Keratinocyte (primary cell): ENCODE data around the gene GOLT1A. TPM values are rescaled to one million over a fixed set of nuclear protein-coding genes. Genes with fewer than 3 reads are reported as not detected.

Experiments
- DNase-seq: peaks from one replicate; pipeline ENCODE4 v3.0.0-alpha.2; 2011; ENCODE audit warnings: low read depth, missing footprints, low spot score
- FAIRE-seq: peaks from 2 replicates; lab custom pipeline; 2011; peaks lifted over from hg19 to GRCh38; lab: Jason Lieb, UNC
- H2AFZ ChIP-seq: 2 replicates; pipeline ENCODE4 v1.6.0; 2012; ENCODE audit warnings: low read length, control low read depth, inconsistent platforms; ENCODE audit not compliant: control insufficient read depth
- H3K27ac ChIP-seq: 2 replicates; pipeline ENCODE4 v1.5.1; 2011; ENCODE audit warnings: low read length; ENCODE audit not compliant: control insufficient read depth, insufficient read depth
- H3K27me3 ChIP-seq: 3 replicates; pipeline ENCODE4 v1.6.0; 2011; ENCODE audit warnings: low read length; ENCODE audit not compliant: control insufficient read depth, insufficient read depth; ENCODE audit errors: extremely low read depth
- H3K36me3 ChIP-seq, 2 experiments: 2 replicates in 1 of 2; 3 replicates in 1 of 2; pipeline ENCODE4 v1.5.1; 2011; ENCODE audit warnings: low read length in 2 of 2, mild to moderate bottlenecking in 1 of 2; ENCODE audit not compliant: control insufficient read depth in 2 of 2, insufficient read depth in 2 of 2; ENCODE audit errors: extremely low read depth in 1 of 2
- H3K4me1 ChIP-seq: 3 replicates; pipeline ENCODE4 v1.5.1; 2011; ENCODE audit warnings: low read length; ENCODE audit not compliant: control insufficient read depth, insufficient read depth; ENCODE audit errors: extremely low read depth
- H3K4me2 ChIP-seq: 3 replicates; pipeline ENCODE4 v1.6.0; 2011; ENCODE audit warnings: low read depth, low read length; ENCODE audit not compliant: control insufficient read depth, insufficient read depth; ENCODE audit errors: extremely low read depth
- H3K4me3 ChIP-seq, 3 experiments: fragments of 200-600 bp in 1 of 3; sonication (generic) in 1 of 3; 2 replicates in 2 of 3; 3 replicates in 1 of 3; pipeline ENCODE4 v1.5.1; 2011 to 2016; ENCODE audit warnings: low read length in 3 of 3, mild to moderate bottlenecking in 3 of 3, control low read depth in 2 of 3, inconsistent platforms in 1 of 3, low read depth in 1 of 3, mixed read lengths in 1 of 3, mixed run types in 1 of 3, moderate library complexity in 1 of 3; ENCODE audit not compliant: control insufficient read depth in 2 of 3, insufficient read depth in 2 of 3; ENCODE audit errors: extremely low read depth in 1 of 3
- H3K79me2 ChIP-seq: 2 replicates; pipeline ENCODE4 v1.6.0; 2012; ENCODE audit warnings: low read length; ENCODE audit not compliant: control insufficient read depth, insufficient read depth
- H3K9ac ChIP-seq: 3 replicates; pipeline ENCODE4 v1.6.0; 2011; ENCODE audit warnings: low read length; ENCODE audit not compliant: control insufficient read depth, insufficient read depth; ENCODE audit errors: extremely low read depth
- H3K9me1 ChIP-seq: 3 replicates; pipeline ENCODE4 v1.6.0; 2011; ENCODE audit warnings: low read length; ENCODE audit not compliant: control insufficient read depth, insufficient read depth; ENCODE audit errors: extremely low read depth
- H3K9me3 ChIP-seq: 2 replicates; pipeline ENCODE4 v1.5.1; 2012; ENCODE audit warnings: low read depth, low read length; ENCODE audit not compliant: control insufficient read depth
- H4K20me1 ChIP-seq: 3 replicates; pipeline ENCODE4 v1.6.0; 2011; ENCODE audit warnings: low read length; ENCODE audit not compliant: control insufficient read depth, insufficient read depth; ENCODE audit errors: extremely low read depth
- CTCF ChIP-seq, 3 experiments: IDR thresholded peaks in 1 of 3; conservative IDR thresholded peaks in 1 of 3; optimal IDR thresholded peaks in 1 of 3; 2 replicates in 2 of 3; 3 replicates in 1 of 3; pipeline versions ENCODE3 to v1.5.1; 2011; ENCODE audit warnings: low read length in 3 of 3, mild to moderate bottlenecking in 3 of 3, moderate library complexity in 2 of 3, control low read depth in 1 of 3, inconsistent platforms in 1 of 3; ENCODE audit not compliant: insufficient read depth in 2 of 3; ENCODE audit errors: extremely low read depth in 1 of 3
- EZH2 ChIP-seq: IDR thresholded peaks from one replicate; pipeline ENCODE4 v1.6.1; 2012; ENCODE audit warnings: inconsistent platforms, mild to moderate bottlenecking, low read length, moderate library complexity
- dilution Hi-C: fragments of 300-500 bp; cut with MboI; formaldehyde crosslinking; loops from one replicate; pipeline ENCODE4 v1.7.0; 2020; ENCODE audit warnings: low sequenced_read_pairs; ENCODE audit not compliant: extremely low pct_ligation_motif_present
- polyA plus RNA-seq, 5 experiments: library from polyadenylated mRNA; depleted of rRNA in 3 of 5; stranded (reverse) in 3 of 5; stranded (forward) in 1 of 5; unstranded in 1 of 5; fragments of >200 nt; gene quantifications; 1 replicate in 1 of 5; 2 replicates in 3 of 5; 3 replicates in 1 of 5; pipeline versions ENCODE4 v1.2.1 to v1.2.3, GENCODE V29; 2011 to 2012; ENCODE audit warnings: missing spikeins in 2 of 5, low read depth in 1 of 5, low replicate concordance in 1 of 5

The GOLT1A gene
- polyA plus RNA-seq, 1 donor (not counting 4 experiments of a cell fraction or from before 2014, with no cell fraction given): 0.46 TPM

GRCh38 chr1:204194080-204194479, 19.7 kb downstream of the GOLT1A start:
- no peak overlapping the region for H3K9ac ChIP-seq
- no peaks in the 10 kb centered on the region for H3K36me3 ChIP-seq
- no peaks in the 10 kb centered on the region for H4K20me1 ChIP-seq
- H3K4me1 ChIP-seq: peaks cover 20% of the 10 kb centered on the region
- DNase-seq (no peak), FAIRE-seq (no peak)
- H3K9me3 ChIP-seq: no peaks in the 10 kb centered on the region
- H3K27me3 ChIP-seq: peaks cover 6% of the 10 kb centered on the region
- no peaks in the 10 kb centered on the region for H3K79me2 ChIP-seq
- TF ChIP-seq CTCF (optimal IDR thresholded peaks at IDR 0.05 in 1 of 3, IDR thresholded peaks at IDR 0.05 in 1 of 3, conservative IDR thresholded peaks at IDR 0.05 in 1 of 3; ENCODE audit: extremely low read depth in 1 of 3, insufficient read depth in 2 of 3, low read length in 3 of 3) (no peak), EZH2 (no peak)
- no peaks in the 10 kb centered on the region for H3K9me1 ChIP-seq
- H3K27ac ChIP-seq: no peak overlapping the region
- no peak overlapping the region for H3K4me3 ChIP-seq
- dilution Hi-C loops: no loop called here
- H3K4me2 ChIP-seq: no peak overlapping the region
- H2AFZ ChIP-seq: no peak overlapping the region

GRCh38 chr1:204192589-204193352, 21.0 kb downstream of the GOLT1A start:
- H3K4me3 ChIP-seq: no peak overlapping the region
- H3K27ac ChIP-seq: no peak overlapping the region
- no peak overlapping the region for H3K4me2 ChIP-seq
- no peaks in the 10 kb centered on the region for H4K20me1 ChIP-seq
- FAIRE-seq (no peak), DNase-seq (no peak)
- no peaks in the 10 kb centered on the region for H3K9me3 ChIP-seq
- H3K27me3 ChIP-seq: peaks cover 14% of the 10 kb centered on the region
- no peak overlapping the region for H2AFZ ChIP-seq
- dilution Hi-C loops: no loop called here
- no peaks in the 10 kb centered on the region for H3K9me1 ChIP-seq
- H3K36me3 ChIP-seq: no peaks in the 10 kb centered on the region
- H3K79me2 ChIP-seq: no peaks in the 10 kb centered on the region
- peaks cover 9% of the 10 kb centered on the region for H3K4me1 ChIP-seq
- no peak overlapping the region for H3K9ac ChIP-seq
- no peak for TF ChIP-seq EZH2
- TF ChIP-seq CTCF (optimal IDR thresholded peaks at IDR 0.05 in 1 of 3, IDR thresholded peaks at IDR 0.05 in 1 of 3, conservative IDR thresholded peaks at IDR 0.05 in 1 of 3; ENCODE audit: extremely low read depth in 1 of 3, insufficient read depth in 2 of 3, low read length in 3 of 3): no peak
